ENCODE results near the gene GPRC5A. TPM values are rescaled to one million over a fixed set of nuclear protein-coding genes. Genes with fewer than 3 reads are reported as not detected.

The GPRC5A gene
- total RNA-seq, 2 donors from 2014 or later: 0.15 to 1.0 TPM

DNA sequence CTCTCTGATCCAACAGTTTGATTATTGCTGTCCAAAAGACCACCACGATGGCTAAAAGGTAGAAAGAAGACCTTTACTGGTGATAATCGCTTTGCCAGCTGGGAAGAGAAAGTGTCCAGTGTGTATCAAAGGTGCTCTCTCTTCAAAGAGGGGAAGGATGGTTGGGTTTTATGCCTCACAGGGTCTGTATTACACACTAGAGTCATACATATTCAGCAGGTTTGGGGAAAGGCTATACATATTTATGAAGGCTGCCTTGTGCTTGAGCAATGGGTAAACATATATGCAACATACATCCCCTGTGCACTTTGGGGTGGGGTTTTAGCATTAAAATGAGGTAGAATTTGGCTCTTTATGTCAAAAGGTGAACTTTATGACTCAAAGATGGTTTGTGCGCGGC lies 42.4 kb downstream of the GPRC5A start:
- Histone ChIP-seq H3K27me3 (ENCODE audit: control insufficient read depth, insufficient read depth, low read length, poor library complexity, severe bottlenecking) (no peaks in the 10 kb centered on the region), H3K9ac (ENCODE audit: extremely low read depth, low read length, poor library complexity, severe bottlenecking) (no peak overlapping the region), H3K9me3 (ENCODE audit: control insufficient read depth, low read length) (peaks cover 3% of the 10 kb centered on the region), H3K4me1 (ENCODE audit: control insufficient read depth, insufficient read depth, low read length) (peaks cover 4% of the 10 kb centered on the region), H3K36me3 (ENCODE audit: control insufficient read depth, insufficient read depth, low read length) (no peaks in the 10 kb centered on the region), H3K27ac (ENCODE audit: low read depth, low read length) (no peak overlapping the region), H3K4me3 (ENCODE audit: low read length) (no peak overlapping the region)
- H3K27me3 Mint-ChIP-seq (ENCODE audit: insufficient read depth): no peaks in the 10 kb centered on the region
- peaks cover 11% of the 10 kb centered on the region for H3K4me1 Mint-ChIP-seq
- H3K9me3 Mint-ChIP-seq: peaks cover 1% of the 10 kb centered on the region
- H3K27ac Mint-ChIP-seq: peak overlapping the region; percentile 20
- H3K4me3 Mint-ChIP-seq: no peak overlapping the region
- WGBS, 2 experiments (ENCODE audit: insufficient coverage in 1 of 2, insufficient read length in 1 of 2): 95 to 100% methylated on average over 3 to 4 of the region's 4 CpGs
- no peak for TF ChIP-seq CTCF (conservative IDR thresholded peaks at IDR 0.05)
- H3K36me3 Mint-ChIP-seq (ENCODE audit: low read depth): peaks cover 14% of the 10 kb centered on the region
- no peak for DNase-seq

- H3K4me3 Mint-ChIP-seq: no peak overlapping the region
- H3K27me3 Mint-ChIP-seq (ENCODE audit: insufficient read depth): no peaks in the 10 kb centered on the region
- H3K4me1 Mint-ChIP-seq: peaks cover 11% of the 10 kb centered on the region
- Histone ChIP-seq H3K9ac (ENCODE audit: extremely low read depth, low read length, poor library complexity, severe bottlenecking) (no peak overlapping the region), H3K27ac (ENCODE audit: low read depth, low read length) (no peak overlapping the region), H3K36me3 (ENCODE audit: control insufficient read depth, insufficient read depth, low read length) (no peaks in the 10 kb centered on the region), H3K9me3 (ENCODE audit: control insufficient read depth, low read length) (peaks cover 3% of the 10 kb centered on the region), H3K27me3 (ENCODE audit: control insufficient read depth, insufficient read depth, low read length, poor library complexity, severe bottlenecking) (no peaks in the 10 kb centered on the region), H3K4me3 (ENCODE audit: low read length) (no peak overlapping the region), H3K4me1 (ENCODE audit: control insufficient read depth, insufficient read depth, low read length) (peaks cover 4% of the 10 kb centered on the region)
- peaks cover 14% of the 10 kb centered on the region for H3K36me3 Mint-ChIP-seq (ENCODE audit: low read depth)
- TF ChIP-seq CTCF (conservative IDR thresholded peaks at IDR 0.05): no peak
- peaks cover 1% of the 10 kb centered on the region for H3K9me3 Mint-ChIP-seq
- DNase-seq: no peak
- peak overlapping the region; percentile 20 for H3K27ac Mint-ChIP-seq
- WGBS, 2 experiments (ENCODE audit: insufficient coverage in 1 of 2, insufficient read length in 1 of 2): 84 to 91% methylated on average over 5 to 8 of the region's 8 CpGs
Measured at GRCh38 chr12:12934556-12934955, 43.2 kb downstream of the GPRC5A start.

DNA sequence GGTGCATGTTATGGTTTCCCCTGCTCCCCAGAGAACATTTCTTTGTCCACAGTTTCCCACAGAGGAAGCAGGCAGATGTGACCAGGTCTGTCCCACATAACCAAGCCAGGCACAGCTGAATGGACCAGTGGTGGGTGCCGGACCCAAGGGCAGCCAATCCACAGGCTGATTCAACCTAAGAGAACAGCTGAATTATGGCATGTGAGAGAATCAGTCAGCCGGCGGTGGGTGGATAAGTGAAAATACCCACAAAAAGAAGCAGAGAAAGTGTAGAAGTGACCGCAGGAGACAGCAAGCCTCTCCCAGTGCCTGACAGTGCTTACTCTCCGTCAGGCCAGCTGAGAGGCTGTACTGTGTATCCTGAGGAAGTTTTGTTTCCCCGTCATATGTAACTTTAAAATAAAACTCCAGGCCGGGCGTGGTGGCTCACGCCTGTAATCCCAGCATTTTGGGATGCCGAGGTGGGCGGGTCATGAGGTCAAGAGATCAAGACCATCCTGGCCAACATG lies 45.7 kb downstream of the GPRC5A start:
- no peak for DNase-seq
- no peaks in the 10 kb centered on the region for H3K9me3 ChIP-seq (ENCODE audit: control insufficient read depth, low read length)
- peaks cover 4% of the 10 kb centered on the region for H3K4me1 ChIP-seq (ENCODE audit: control insufficient read depth, insufficient read depth, low read length)
- no peaks in the 10 kb centered on the region for H3K36me3 ChIP-seq (ENCODE audit: control insufficient read depth, insufficient read depth, low read length)
- Mint-ChIP-seq H3K4me1 (peaks cover 11% of the 10 kb centered on the region), H3K36me3 (ENCODE audit: low read depth) (peaks cover 2% of the 10 kb centered on the region), H3K9me3 (no peaks in the 10 kb centered on the region), H3K27me3 (ENCODE audit: insufficient read depth) (no peaks in the 10 kb centered on the region), H3K27ac (no peak overlapping the region), H3K4me3 (no peak overlapping the region)
- no peak overlapping the region for H3K9ac ChIP-seq (ENCODE audit: extremely low read depth, low read length, poor library complexity, severe bottlenecking)
- H3K27ac ChIP-seq (ENCODE audit: low read depth, low read length): no peak overlapping the region
- no peaks in the 10 kb centered on the region for H3K27me3 ChIP-seq (ENCODE audit: control insufficient read depth, insufficient read depth, low read length, poor library complexity, severe bottlenecking)
- no peak for TF ChIP-seq CTCF (conservative IDR thresholded peaks at IDR 0.05)
- H3K4me3 ChIP-seq (ENCODE audit: low read length): no peak overlapping the region
- 96 to 97% methylated on average over 10 to 11 of the region's 11 CpGs for WGBS, 2 experiments (ENCODE audit: insufficient coverage in 1 of 2, insufficient read length in 1 of 2)
